ENCODE measurements around the gene DOCK10.

- TF ChIP-seq RARB (CRISPR knock-in tag; IDR thresholded peaks at IDR 0.05) (no peak), BACH2 (CRISPR knock-in tag; IDR thresholded peaks at IDR 0.05; ENCODE audit: borderline replicate concordance) (no peak)
These were observed 195.6 kb downstream of the DOCK10 start for GRCh38 chr2:224846686-224847085.
